NB4 (cell line): ENCODE data around the gene RAB14.

Experiments
- POLR2A ChIP-seq: IDR thresholded peaks from 2 replicates; pipeline ENCODE4 v1.6.1; 2011; ENCODE audit warnings: mild to moderate bottlenecking; ENCODE audit not compliant: insufficient read length; ENCODE audit errors: extremely low read depth
- TF ChIP-seq, protein P1 (sequence below): IDR thresholded peaks from one replicate; pipeline ENCODE4 v1.5.1; 2012; ENCODE audit warnings: low read depth, low read length

DNA sequence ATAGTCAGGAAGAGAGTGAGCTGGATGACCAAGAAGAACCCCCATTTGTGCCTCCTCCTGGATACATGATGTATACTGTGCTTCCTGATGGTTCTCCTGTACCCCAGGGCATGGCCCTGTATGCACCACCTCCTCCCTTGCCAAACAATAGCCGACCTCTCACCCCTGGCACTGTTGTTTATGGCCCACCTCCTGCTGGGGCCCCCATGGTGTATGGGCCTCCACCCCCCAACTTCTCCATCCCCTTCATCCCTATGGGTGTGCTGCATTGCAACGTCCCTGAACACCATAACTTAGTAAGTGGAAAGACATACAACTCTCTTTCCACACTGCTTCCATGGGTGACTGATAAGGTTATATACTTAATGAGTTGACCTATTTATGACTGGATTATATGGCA, 51.5 kb downstream of the RAB14 start:
- TF ChIP-seq, protein P1, sequence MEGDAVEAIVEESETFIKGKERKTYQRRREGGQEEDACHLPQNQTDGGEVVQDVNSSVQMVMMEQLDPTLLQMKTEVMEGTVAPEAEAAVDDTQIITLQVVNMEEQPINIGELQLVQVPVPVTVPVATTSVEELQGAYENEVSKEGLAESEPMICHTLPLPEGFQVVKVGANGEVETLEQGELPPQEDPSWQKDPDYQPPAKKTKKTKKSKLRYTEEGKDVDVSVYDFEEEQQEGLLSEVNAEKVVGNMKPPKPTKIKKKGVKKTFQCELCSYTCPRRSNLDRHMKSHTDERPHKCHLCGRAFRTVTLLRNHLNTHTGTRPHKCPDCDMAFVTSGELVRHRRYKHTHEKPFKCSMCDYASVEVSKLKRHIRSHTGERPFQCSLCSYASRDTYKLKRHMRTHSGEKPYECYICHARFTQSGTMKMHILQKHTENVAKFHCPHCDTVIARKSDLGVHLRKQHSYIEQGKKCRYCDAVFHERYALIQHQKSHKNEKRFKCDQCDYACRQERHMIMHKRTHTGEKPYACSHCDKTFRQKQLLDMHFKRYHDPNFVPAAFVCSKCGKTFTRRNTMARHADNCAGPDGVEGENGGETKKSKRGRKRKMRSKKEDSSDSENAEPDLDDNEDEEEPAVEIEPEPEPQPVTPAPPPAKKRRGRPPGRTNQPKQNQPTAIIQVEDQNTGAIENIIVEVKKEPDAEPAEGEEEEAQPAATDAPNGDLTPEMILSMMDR = no peak
- TF ChIP-seq POLR2A = no peak
